Measurements from ENCODE around the gene PDXP.

DNA sequence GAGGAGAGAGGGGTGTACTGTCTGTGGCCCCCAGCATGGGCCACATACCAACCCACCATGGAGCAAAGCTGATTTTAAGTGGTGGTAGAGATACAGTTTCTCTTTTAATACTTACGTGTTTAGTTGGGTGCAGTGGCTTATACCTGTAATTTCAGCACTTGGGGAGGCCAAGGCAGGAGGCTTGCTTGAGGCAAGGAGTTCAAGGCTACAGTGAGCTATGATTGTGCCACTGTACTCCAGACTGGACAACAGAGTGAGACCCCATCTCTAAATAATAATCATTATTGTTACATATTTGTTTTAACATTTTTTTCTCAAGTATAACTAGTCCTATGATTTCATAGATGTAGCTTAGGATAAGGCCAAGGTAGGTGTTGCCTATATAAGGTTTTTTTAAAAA lies 41.1 kb upstream of the PDXP start:
- TF ChIP-seq CTCF (CRISPR knock-in tag; IDR thresholded peaks at IDR 0.05) (no peak), ATM (IDR thresholded peaks at IDR 0.05; ENCODE audit: borderline replicate concordance) (no peak), ATF2 (CRISPR knock-in tag; IDR thresholded peaks at IDR 0.05) (no peak), ZNF776 (CRISPR knock-in tag; IDR thresholded peaks at IDR 0.05) (no peak), KMT2A (CRISPR knock-in tag; IDR thresholded peaks at IDR 0.05) (no peak), ZNF619 (CRISPR knock-in tag; IDR thresholded peaks at IDR 0.05) (no peak), STAT5B (CRISPR knock-in tag; IDR thresholded peaks at IDR 0.05) (no peak), NFE2 (CRISPR knock-in tag; IDR thresholded peaks at IDR 0.05) (no peak)
- TF ChIP-seq, protein P1, sequence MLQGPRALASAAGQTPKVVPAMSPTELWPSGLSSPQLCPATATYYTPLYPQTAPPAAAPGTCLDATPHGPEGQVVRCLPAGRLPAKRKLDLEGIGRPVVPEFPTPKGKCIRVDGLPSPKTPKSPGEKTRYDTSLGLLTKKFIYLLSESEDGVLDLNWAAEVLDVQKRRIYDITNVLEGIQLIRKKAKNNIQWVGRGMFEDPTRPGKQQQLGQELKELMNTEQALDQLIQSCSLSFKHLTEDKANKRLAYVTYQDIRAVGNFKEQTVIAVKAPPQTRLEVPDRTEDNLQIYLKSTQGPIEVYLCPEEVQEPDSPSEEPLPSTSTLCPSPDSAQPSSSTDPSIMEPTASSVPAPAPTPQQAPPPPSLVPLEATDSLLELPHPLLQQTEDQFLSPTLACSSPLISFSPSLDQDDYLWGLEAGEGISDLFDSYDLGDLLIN (CRISPR knock-in tag; IDR thresholded peaks at IDR 0.05; ENCODE audit: borderline replicate concordance) = no peak
- TF ChIP-seq, protein P2, sequence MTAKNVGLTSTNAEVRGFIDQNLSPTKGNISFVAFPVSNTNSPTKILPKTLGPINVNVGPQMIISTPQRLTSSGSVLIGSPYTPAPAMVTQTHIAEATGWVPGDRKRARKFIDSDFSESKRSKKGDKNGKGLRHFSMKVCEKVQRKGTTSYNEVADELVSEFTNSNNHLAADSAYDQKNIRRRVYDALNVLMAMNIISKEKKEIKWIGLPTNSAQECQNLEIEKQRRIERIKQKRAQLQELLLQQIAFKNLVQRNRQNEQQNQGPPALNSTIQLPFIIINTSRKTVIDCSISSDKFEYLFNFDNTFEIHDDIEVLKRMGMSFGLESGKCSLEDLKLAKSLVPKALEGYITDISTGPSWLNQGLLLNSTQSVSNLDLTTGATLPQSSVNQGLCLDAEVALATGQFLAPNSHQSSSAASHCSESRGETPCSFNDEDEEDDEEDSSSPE (CRISPR knock-in tag; IDR thresholded peaks at IDR 0.05) = no peak

Measured in HepG2 (cell line).